Measurements from ENCODE around the gene UGP2.

GRCh38 chr2:63875559-63876245, 34.0 kb downstream of the UGP2 start:
- no peak for TF ChIP-seq POLR2AphosphoS5 (IDR thresholded peaks at IDR 0.05; ENCODE audit: low read depth, low read length)
- TF ChIP-seq POLR2A (IDR thresholded peaks at IDR 0.05; ENCODE audit: low read depth, low read length), result no peak
